Upper lobe of right lung (tissue), 1 donor: Measurements from ENCODE around the gene PPP1R27. TPM values are rescaled to one million over a fixed set of nuclear protein-coding genes. Genes with fewer than 3 reads are reported as not detected.

Experiments used
- ATAC-seq: fragments of 200-7000 bp; cut with Tn5 transposase; one replicate; pipeline ENCODE4 v1.9.1; 2020; ENCODE audit warnings: mild to moderate bottlenecking, moderate library complexity
- DNase-seq: peaks from one replicate; pipeline ENCODE4 v3.0.0-alpha.2; 2020
- H3K27ac ChIP-seq: fragments of 200-600 bp; one replicate; pipeline ENCODE4 v1.8.0; 2022
- H3K27me3 ChIP-seq: fragments of 200-600 bp; one replicate; pipeline ENCODE4 v1.8.0; 2022; ENCODE audit warnings: mild to moderate bottlenecking
- H3K36me3 ChIP-seq: fragments of 200-600 bp; one replicate; pipeline ENCODE4 v1.8.0; 2022
- H3K4me1 ChIP-seq: fragments of 200-600 bp; one replicate; pipeline ENCODE4 v1.8.0; 2022
- H3K4me3 ChIP-seq: fragments of 200-600 bp; one replicate; pipeline ENCODE4 v1.8.0; 2022; ENCODE audit warnings: mild to moderate bottlenecking
- H3K9me3 ChIP-seq: fragments of 200-600 bp; one replicate; pipeline ENCODE4 v1.8.0; 2022
- intact Hi-C: fragments of 100-400 bp; cut with DNase I; formaldehyde crosslinking; loops from one replicate; pipeline ENCODE4 v1.11.0; 2022
- total RNA-seq: library from RNA; stranded (reverse); fragmentation: NEBNext Ultra II Directional; extraction: Animal tissue kit (Norgen Biotek cat#: 25700); gene quantifications from one replicate; pipeline ENCODE4 v1.2.1, GENCODE V29; 2021
- TF ChIP-seq, protein P1 (sequence below): fragments of 200-600 bp; IDR thresholded peaks from one replicate; pipeline ENCODE4 v1.8.0; 2022; ENCODE audit warnings: antibody characterized with exemption
- donor health status: DM: no; HTN: yes; CAD: no; lungs with severe emphysema.

The PPP1R27 gene
- total RNA-seq, 1 donor from 2014 or later = not detected

DNA sequence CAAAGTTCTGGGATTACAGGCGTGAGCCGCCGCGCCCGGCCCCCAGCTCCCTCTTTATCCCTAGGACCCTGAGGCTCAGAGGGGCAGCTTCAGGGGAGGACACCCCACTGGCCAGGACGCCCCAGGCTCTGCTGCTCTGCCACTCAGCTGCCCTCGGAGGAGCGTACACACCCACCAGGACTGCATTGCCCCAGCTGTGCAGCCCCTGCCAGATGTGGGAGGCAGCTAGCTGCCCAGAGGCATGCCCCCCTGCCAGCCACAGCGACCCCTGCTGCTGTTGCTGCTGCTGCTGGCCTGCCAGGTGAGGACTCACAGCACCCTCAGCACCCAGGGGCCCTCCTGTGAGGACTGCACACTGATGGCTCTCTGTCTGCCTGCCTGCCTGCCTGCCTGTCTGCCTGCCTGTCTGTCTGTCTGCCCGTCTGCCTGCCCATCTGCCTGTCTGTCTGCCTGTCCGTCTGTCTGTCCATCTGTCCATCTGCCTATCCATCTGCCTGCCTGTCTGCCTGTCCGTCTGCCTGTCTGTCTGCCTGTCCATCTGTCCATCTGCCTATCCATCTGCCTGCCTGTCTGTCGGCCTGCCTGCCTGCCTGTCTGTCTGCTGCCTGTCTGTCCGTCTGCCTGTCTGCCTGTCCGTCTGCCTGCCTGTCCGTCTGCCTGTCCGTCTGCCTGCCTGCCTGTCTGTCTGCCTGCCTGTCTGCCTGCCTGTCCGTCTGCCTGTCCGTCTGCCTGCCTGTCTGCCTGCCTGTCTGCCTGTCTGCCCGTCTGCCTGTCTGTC lies 25.9 kb downstream of the PPP1R27 start:
- ATAC-seq = no peak
- H3K9me3 ChIP-seq = no peaks in the 10 kb centered on the region
- H3K36me3 ChIP-seq = no peaks in the 10 kb centered on the region
- no peak for DNase-seq
- H3K4me3 ChIP-seq = no peak overlapping the region
- peaks cover 54% of the 10 kb centered on the region for H3K27me3 ChIP-seq
- no peaks in the 10 kb centered on the region for H3K4me1 ChIP-seq
- H3K27ac ChIP-seq = no peak overlapping the region
- intact Hi-C loops = no loop called here
- TF ChIP-seq, protein P1, sequence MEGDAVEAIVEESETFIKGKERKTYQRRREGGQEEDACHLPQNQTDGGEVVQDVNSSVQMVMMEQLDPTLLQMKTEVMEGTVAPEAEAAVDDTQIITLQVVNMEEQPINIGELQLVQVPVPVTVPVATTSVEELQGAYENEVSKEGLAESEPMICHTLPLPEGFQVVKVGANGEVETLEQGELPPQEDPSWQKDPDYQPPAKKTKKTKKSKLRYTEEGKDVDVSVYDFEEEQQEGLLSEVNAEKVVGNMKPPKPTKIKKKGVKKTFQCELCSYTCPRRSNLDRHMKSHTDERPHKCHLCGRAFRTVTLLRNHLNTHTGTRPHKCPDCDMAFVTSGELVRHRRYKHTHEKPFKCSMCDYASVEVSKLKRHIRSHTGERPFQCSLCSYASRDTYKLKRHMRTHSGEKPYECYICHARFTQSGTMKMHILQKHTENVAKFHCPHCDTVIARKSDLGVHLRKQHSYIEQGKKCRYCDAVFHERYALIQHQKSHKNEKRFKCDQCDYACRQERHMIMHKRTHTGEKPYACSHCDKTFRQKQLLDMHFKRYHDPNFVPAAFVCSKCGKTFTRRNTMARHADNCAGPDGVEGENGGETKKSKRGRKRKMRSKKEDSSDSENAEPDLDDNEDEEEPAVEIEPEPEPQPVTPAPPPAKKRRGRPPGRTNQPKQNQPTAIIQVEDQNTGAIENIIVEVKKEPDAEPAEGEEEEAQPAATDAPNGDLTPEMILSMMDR = no peak

- intact Hi-C loops = no loop called here
- ATAC-seq = no peak
- Histone ChIP-seq H3K9me3 (no peaks in the 10 kb centered on the region), H3K4me3 (no peak overlapping the region), H3K4me1 (no peaks in the 10 kb centered on the region), H3K36me3 (no peaks in the 10 kb centered on the region), H3K27ac (no peak overlapping the region), H3K27me3 (peaks cover 64% of the 10 kb centered on the region)
- TF ChIP-seq, protein P1 = no peak
- DNase-seq = no peak
Measured at GRCh38 chr17:81807839-81808238, 27.0 kb downstream of the PPP1R27 start.

GRCh38 chr17:81807210-81807719 lies 27.6 kb downstream of the PPP1R27 start:
- DNase-seq (no peak), ATAC-seq (no peak)
- H3K9me3 ChIP-seq = no peaks in the 10 kb centered on the region
- H3K27me3 ChIP-seq = peaks cover 67% of the 10 kb centered on the region
- intact Hi-C loops = no loop called here
- TF ChIP-seq, protein P1 = no peak
- H3K27ac ChIP-seq = no peak overlapping the region
- H3K4me1 ChIP-seq = no peaks in the 10 kb centered on the region
- no peak overlapping the region for H3K4me3 ChIP-seq
- no peaks in the 10 kb centered on the region for H3K36me3 ChIP-seq

DNA sequence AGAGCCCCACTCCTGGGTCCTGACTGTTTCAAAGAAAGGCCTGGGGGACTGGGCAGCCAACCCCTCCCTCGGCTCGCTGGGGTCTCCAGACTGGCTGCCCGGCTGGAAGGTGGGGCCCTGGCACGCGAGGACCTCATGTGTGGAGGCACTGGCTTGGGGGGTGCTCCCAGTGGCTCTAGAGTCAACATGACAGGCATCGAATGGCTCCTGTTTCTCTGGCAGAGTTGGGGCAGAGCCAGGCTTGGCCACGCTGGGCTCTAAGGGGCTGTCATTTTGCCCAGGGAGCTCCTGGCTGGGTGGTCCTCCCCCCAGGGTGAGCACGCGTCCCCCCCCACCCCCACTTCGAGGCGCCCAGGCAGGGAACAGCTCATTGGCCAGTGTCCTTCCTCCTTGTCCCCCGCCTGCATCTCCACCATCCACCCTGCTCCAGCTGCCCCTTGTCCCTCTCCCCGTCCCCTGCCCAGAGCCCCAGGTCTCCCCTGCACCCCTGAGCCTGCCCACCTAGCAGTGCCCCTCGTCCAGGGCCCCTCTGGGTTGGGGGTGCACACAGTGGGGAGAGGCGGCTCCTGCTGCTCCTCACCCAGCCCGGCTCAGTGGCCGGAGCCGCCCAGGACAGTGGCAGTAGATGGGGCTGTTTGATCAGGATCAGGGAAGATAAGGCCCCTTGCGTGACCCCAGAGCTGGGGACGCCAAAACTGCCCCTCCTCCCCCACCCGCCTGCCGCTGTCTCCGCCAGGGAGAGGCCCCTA lies 28.2 kb downstream of the PPP1R27 start:
- H3K27ac ChIP-seq = no peak overlapping the region
- no peaks in the 10 kb centered on the region for H3K9me3 ChIP-seq
- peaks cover 67% of the 10 kb centered on the region for H3K27me3 ChIP-seq
- no peak overlapping the region for H3K4me3 ChIP-seq
- H3K36me3 ChIP-seq = no peaks in the 10 kb centered on the region
- ATAC-seq (no peak), DNase-seq (no peak)
- no peaks in the 10 kb centered on the region for H3K4me1 ChIP-seq
- TF ChIP-seq, protein P1 = no peak
- intact Hi-C loops = no loop called here

GRCh38 chr17:81805707-81806460 lies 29.0 kb downstream of the PPP1R27 start:
- H3K36me3 ChIP-seq = no peaks in the 10 kb centered on the region
- H3K9me3 ChIP-seq = no peaks in the 10 kb centered on the region
- peaks cover 68% of the 10 kb centered on the region for H3K27me3 ChIP-seq
- ATAC-seq = no peak
- intact Hi-C loops = no loop called here
- H3K27ac ChIP-seq = no peak overlapping the region
- DNase-seq = no peak
- TF ChIP-seq, protein P1 = no peak
- no peak overlapping the region for H3K4me3 ChIP-seq
- H3K4me1 ChIP-seq = no peaks in the 10 kb centered on the region
